ENCODE results near the gene ZKSCAN5. TPM values are rescaled to one million over a fixed set of nuclear protein-coding genes. Genes with fewer than 3 reads are reported as not detected.

The ZKSCAN5 gene
- 7.4 TPM for total RNA-seq
- long read RNA-seq, full-length matches to known transcripts = 7 of 23 reads
- long read RNA-seq, partial matches to known transcripts = 6 of 23 reads
- long read RNA-seq, other reads (novel, unspliced or antisense) = 10 of 23 reads

GRCh38 chr7:99504603-99505323 lies at the start of gene ZKSCAN5:
Gene ZKSCAN5 (plus strand): TSS chr7:99504662. CDS start chr7:99506045, 1,383 bp downstream.
- no peaks in the 10 kb centered on the region for H3K27me3 ChIP-seq
- intact Hi-C loops (cut with DNase I) = no loop called here
- peak within 1 kb of the TSS; percentile 90 for H3K4me3 ChIP-seq
- no peaks in the 10 kb centered on the region for H3K9me3 ChIP-seq
- H3K36me3 ChIP-seq = peaks cover 2% of the 10 kb centered on the region
- peak; percentile 99 for DNase-seq
- no peak for TF ChIP-seq CTCF (IDR thresholded peaks at IDR 0.05)
- ATAC-seq = peak; percentile 94
- peaks cover 31% of the 10 kb centered on the region for H3K4me1 ChIP-seq
- H3K27ac ChIP-seq = peak within 1 kb of the TSS; percentile 83

- DNase-seq (no peak), ATAC-seq (no peak)
- intact Hi-C loops (cut with DNase I) = no loop called here
- Histone ChIP-seq H3K27ac (no peak overlapping the region), H3K27me3 (no peaks in the 10 kb centered on the region), H3K4me1 (no peaks in the 10 kb centered on the region), H3K9me3 (no peaks in the 10 kb centered on the region), H3K36me3 (peaks cover 85% of the 10 kb centered on the region), H3K4me3 (no peak overlapping the region)
- TF ChIP-seq CTCF (IDR thresholded peaks at IDR 0.05) = no peak
These were observed 48.6 kb upstream of the ZKSCAN5 start for GRCh38 chr7:99455874-99456273.

GRCh38 chr7:99456288-99456687 lies 48.2 kb upstream of the ZKSCAN5 start:
- Histone ChIP-seq H3K27me3 (no peaks in the 10 kb centered on the region), H3K4me1 (no peaks in the 10 kb centered on the region), H3K27ac (no peak overlapping the region), H3K36me3 (peaks cover 81% of the 10 kb centered on the region), H3K9me3 (no peaks in the 10 kb centered on the region), H3K4me3 (no peak overlapping the region)
- TF ChIP-seq CTCF (IDR thresholded peaks at IDR 0.05) = no peak
- ATAC-seq (no peak), DNase-seq (no peak)
- intact Hi-C loops (cut with DNase I) = no loop called here

- TF ChIP-seq CTCF (IDR thresholded peaks at IDR 0.05) = no peak
- intact Hi-C loops (cut with DNase I) = no loop called here
- H3K4me3 ChIP-seq = no peak overlapping the region
- no peak for ATAC-seq
- H3K27ac ChIP-seq = no peak overlapping the region
- no peaks in the 10 kb centered on the region for H3K9me3 ChIP-seq
- no peaks in the 10 kb centered on the region for H3K4me1 ChIP-seq
- H3K36me3 ChIP-seq = peaks cover 76% of the 10 kb centered on the region
- no peaks in the 10 kb centered on the region for H3K27me3 ChIP-seq
- no peak for DNase-seq
These were observed 47.3 kb upstream of the ZKSCAN5 start for GRCh38 chr7:99457050-99457649.

GRCh38 chr7:99457650-99458493 lies 46.6 kb upstream of the ZKSCAN5 start:
- DNase-seq (no peak), ATAC-seq (no peak)
- Histone ChIP-seq H3K36me3 (peaks cover 75% of the 10 kb centered on the region), H3K4me3 (no peak overlapping the region), H3K9me3 (no peaks in the 10 kb centered on the region), H3K27ac (no peak overlapping the region), H3K27me3 (no peaks in the 10 kb centered on the region), H3K4me1 (no peaks in the 10 kb centered on the region)
- TF ChIP-seq CTCF (IDR thresholded peaks at IDR 0.05) = no peak
- intact Hi-C loops (cut with DNase I) = no loop called here
